Measurements from ENCODE around the gene SPTBN1.

SPTBN1 gene

GRCh38 chr2:54434711-54435110, 21.4 kb upstream of the SPTBN1 start:
- DNase-seq: no peak

DNA sequence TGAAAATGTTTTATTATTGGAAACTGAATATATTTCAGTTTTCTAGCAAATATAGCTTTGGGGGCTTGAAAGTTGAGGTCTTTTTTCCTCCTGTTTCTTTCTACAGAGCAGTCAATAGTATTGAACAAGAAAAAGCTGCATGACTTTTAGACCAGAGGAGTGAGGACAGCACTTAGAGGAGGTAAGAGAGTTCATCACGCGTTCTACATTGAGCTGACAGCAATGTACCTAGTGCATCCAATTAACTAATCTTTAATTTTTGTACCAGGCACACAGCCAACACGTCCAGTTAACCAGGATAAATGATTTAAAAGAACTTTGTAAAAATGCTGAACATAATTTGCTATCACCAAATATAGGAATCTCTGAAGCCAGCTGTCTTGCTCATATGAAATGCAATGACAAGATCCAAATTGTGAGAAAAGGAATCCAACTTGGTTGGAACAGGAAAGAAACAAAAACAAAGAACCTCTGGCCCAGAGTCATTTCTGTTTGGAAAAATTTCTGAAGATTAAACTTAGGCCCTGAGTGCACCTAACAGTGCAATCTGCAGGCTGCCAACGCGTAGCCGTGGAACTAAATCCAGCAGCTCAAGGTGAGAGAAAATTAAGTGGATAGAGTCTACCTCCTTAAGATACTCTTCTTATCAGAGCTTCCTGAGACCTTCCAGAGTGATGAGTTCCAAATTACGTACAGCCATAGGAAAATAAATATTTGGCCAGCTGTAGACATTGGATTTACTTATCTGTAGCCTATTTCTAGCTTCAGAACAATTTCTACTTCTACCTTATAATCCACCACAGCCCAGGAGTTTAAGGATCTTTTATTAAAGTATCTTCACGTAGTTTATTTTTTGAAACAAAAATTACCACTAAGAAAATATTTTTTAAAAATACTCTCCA, 20.6 kb upstream of the SPTBN1 start:
- DNase-seq: no peak

GRCh38 chr2:54437588-54437987, 18.5 kb upstream of the SPTBN1 start:
- DNase-seq: no peak

DNA sequence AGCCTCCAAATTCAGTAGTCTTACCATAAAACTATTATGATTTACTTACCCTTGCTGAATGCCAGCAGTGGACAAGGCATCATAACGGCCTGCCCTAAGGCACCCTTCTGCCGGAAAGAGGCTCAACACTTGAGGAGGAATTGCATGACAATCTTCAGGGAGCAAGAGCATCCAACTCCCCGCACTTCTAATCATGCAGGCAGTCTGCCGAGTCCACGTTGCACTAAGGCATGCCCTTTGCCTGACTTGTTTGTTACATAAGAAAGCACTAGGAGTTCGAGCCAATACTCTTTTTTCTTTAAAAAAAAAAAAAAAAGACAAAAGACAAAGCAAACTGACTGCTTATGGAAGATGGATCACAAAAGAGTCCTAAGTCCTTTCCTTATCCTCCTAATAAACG, 17.9 kb upstream of the SPTBN1 start:
- DNase-seq: no peak

- no peak for DNase-seq
Measured at GRCh38 chr2:54439582-54439981, 16.5 kb upstream of the SPTBN1 start.

DNA sequence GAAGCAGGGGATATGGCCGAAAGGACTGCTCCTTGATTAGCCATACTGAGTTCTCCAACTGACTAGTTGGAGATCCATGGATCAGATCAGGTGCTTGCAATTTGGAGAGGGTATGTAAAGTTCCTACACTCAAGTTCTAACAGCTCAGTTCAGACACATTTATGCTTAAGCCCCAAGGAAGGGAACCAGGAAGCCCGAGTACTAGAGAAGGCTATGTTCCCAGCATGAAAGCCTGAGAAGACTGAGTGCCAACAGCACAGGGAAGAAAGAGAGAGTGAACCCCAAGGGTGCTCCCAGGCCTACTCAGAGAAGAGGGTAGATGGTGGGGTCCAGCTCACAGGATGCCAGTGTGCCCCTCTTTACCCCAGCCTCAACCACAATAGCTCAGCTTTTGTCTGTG, 16.1 kb upstream of the SPTBN1 start:
- DNase-seq: no peak

- no peak for DNase-seq
Measured at GRCh38 chr2:54444503-54444902, 11.6 kb upstream of the SPTBN1 start.

- no peak for DNase-seq
Measured at GRCh38 chr2:54446122-54446521, 10.0 kb upstream of the SPTBN1 start.

DNA sequence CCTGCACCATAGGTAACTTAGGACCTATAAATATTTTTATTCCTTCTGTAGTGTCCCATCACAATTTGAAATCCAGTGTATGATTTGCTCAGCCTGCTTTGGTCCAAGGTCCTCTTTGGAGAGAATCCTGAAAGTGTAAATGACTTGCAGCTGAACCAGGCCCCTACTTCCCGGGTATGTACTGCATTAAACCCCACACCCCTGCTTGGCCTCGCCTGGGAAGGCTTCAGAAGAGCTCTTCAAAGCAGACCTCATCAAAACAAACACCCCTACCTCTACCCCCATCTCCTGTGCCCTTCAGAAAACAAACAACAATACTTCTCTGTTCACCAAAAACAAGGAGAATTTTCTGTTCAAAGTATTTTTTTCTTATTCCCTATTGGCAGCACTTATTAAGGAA, 9.5 kb upstream of the SPTBN1 start:
- DNase-seq: no peak

- DNase-seq: no peak
Measured at GRCh38 chr2:54454548-54455130, 1.5 kb upstream of the SPTBN1 start.

DNA sequence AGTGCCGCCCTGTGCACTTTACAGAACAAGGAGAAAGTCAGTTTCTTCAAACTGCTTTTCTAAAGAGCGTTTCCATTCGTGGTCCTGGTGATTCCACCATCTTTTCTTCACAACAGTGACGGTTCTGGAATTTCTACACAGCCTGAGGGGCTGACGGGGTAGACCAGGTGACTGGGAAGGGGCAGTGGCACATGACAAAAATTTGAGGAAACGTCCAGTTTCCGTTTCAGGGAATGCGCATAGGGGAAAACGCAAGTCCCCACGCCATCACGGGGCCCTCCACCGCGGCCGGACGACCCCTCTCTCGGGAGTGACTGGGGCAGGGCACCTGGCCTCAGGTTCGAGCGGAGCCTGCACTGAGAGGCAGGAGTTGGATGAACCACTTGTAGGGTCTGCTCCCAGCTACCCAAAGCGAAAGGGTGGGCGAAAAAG, 980 bp upstream of the SPTBN1 start:
- no peak for DNase-seq

DNA sequence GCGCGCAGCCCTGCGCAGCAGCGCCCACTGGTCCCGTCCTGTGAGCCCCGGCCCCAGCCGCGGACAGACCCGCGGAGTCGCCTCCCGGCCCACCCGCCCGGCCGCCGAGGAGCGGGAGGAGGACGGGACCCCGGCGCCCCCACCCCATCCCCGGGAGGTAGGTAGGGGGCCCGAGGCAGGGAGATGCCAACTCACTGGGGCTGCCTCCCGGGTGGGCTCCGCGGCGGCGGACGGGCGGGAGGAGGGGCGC, 160 bp downstream of the SPTBN1 start:
- no peak for DNase-seq

DNA sequence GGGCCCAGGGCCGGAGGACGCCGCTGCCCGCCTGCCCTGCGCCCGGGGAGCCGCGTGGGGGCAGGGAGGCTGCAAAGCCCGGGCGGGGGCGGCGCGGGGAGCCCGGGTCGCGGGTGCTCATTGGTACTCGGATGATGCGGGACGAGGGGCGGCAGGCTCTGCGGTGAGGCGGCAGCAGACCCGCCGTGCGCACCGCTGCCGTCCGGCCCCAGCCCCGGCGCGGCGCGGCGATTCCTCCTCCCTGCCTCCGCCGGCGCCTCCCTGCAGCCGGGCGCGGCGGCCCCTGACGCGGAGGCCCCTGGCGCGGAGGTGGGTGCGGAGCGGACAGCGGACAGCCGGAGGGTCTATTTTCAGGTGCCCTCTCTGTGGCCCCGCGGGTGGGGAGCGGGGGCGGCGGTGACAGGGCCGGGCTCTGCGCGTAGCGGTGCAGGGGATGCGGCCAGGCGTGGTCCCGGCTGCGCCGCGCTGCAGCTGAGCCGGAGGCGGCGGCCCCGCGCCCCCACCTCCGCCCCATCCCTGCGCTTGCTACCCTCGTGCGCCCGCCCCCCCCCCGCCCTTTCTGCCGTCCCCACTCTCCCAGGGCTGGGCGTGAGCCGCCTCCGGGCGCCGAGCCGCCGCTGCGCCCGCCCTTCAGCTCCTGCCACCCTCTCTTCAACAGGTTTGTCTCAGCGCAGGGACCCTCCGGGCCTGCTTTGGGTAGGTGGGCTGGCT, 640 bp downstream of the SPTBN1 start:
- peak; percentile 36 for DNase-seq

DNA sequence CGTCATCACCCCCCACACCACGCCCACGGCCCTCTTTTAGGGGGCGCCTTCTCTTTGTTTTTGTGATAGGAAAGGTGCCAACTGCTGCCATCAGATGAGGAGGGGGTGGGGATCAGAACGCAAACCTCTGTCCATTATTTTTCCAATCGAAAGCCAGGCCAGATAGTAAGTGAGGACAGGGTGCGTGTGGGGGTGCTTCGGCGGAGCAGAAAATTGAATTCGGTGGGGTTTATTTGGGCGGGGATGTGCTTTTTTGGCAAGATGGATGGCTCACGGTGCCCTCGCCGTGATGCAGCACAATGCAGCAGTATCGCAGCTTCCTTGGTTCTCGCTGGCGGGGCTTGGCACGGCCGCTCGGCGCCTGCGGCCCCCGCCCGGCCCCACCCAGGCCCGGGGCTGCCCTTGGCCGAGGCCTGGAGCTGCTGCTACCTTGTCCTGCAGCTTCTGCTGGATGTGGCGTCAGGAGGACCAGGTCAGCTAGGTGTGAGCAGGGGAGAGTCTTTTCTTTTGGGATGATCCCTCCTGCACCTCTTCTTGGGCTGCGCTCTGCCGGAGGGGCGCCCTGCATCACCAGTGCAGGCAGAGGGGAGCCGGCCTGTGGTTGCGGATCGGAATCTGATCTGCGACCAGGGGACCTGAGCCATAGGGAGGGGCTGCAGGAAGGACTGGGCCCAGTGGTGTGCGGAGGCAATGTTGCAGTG, 1.3 kb downstream of the SPTBN1 start:
- peak; percentile 48 for DNase-seq

- DNase-seq: no peak
Measured at GRCh38 chr2:54459037-54459441, 2.9 kb downstream of the SPTBN1 start.

- no peak for DNase-seq
Measured at GRCh38 chr2:54461261-54461660, 5.1 kb downstream of the SPTBN1 start.

- no peak for DNase-seq
Measured at GRCh38 chr2:54464341-54464740, 8.2 kb downstream of the SPTBN1 start.

DNA sequence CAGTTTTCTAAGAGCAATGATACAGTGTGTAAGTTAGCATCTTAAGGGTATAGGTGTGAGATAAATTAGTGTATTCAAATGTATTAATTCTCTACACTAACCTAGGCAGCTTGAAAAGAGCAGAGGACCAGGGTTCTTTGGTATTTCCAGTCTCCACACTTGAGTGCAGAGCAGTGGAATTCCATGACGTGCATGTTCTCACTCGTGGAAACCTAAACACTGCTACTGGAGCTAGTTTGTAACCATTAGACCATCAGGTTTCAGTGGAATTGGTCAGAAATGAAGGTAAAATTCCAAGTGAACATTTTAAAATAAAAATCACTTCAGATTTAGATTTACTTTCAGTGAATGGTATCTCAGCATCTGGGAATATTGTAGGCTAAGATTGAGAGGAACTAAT, 9.0 kb downstream of the SPTBN1 start:
- no peak for DNase-seq

DNA sequence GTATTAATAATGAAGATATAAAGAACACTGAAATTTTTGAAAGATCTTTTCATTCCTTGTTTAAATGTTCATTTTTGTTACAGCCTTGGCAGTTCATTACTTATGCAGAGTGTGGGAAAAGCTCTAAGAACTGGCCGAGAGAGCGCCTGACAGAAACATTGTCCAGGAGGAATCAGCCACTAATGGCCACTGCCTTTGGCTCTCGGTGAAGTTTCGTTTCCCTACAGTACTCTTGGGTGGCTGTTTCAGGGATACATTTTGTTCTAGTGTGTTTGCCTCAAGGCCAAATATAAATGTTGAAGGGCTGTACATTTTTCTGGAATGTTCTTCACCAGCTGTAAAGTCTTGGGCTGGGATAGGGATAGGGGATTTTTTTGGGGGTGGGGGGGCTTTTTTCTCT, 10.7 kb downstream of the SPTBN1 start:
- no peak for DNase-seq

GRCh38 chr2:54468673-54469072, 12.5 kb downstream of the SPTBN1 start:
- DNase-seq: no peak

- no peak for DNase-seq
Measured at GRCh38 chr2:54469484-54470053, 13.4 kb downstream of the SPTBN1 start.

DNA sequence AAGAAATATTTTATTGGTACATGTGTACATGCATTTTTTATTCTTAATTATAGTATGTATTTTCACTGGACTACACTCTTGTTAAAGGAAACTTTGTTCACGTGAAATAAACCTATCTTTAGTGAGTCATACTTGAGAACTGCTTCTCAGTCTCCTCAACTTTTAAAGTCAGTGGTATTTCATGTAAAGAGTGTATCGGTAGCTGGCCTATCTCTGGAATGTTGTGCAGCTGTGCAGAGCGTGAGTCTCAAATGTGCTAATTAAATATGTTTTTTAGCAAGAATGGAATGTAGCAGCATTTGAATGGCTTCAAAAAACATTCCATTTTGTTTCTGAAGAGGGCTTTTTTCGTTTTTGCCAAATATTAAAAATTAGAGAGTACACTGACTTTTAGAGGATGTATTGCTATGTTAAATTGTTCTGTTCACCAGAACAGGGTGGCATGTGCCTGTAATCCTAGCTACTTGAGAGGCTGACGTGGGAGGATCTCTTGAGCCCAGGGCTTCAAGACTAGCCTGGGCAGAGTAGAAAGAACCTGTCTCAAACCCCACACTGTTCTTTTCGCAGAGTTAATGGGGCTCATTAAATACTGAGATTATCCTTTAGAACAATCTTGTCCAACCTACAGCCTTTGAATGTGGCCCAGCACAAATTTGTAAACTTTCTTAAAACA, 14.3 kb downstream of the SPTBN1 start:
- no peak for DNase-seq
